Activated gamma-delta T cell treated with Interleukin-2 at 50 U/mL for 16 hours (primary cell): ENCODE data around the gene SMS.

ENCODE experiments used
- DNase-seq: peaks from one replicate; pipeline ENCODE4 v3.0.0-alpha.2; 2020

SMS gene

DNA sequence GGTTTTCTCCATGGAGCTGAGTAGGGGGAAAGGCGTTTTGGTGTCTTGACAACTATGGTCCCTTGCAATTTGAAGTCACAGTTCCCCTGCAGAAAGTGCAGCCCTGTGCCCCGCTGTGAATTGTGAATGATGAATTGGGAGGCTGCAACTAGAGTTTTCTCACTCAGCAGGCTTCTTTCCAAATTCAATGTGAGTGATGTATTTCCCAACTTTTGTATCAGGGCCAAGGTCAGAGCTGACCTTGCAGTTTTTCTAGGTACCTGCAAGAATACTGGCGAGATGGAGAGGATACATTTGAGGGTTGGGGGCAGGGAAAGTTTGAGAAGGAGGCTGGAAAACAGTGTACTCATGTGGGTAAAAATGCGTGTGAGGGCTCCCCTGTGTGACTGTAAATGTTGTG lies 103.4 kb downstream of the SMS start:
- DNase-seq: no peak
